GM18867 (cell line): Measurements from ENCODE around the gene DAB1.
"Not testable (repeated sequence)": the region's sequence is repeated elsewhere in the genome, so short reads cannot be mapped to it uniquely, and the experiment has no call there.

Experiments
- ATAC-seq: cut with Tn5 transposase; IDR thresholded peaks from one replicate; pipeline ENCODE4 v1.9.1; 2021; ENCODE audit warnings: mild to moderate bottlenecking, moderate library complexity; ENCODE audit not compliant: unreplicated experiment

DAB1 gene

GRCh38 chr1:57232500-57232899 is 191.4 kb downstream of the DAB1 start:
- ATAC-seq = no peak

DNA sequence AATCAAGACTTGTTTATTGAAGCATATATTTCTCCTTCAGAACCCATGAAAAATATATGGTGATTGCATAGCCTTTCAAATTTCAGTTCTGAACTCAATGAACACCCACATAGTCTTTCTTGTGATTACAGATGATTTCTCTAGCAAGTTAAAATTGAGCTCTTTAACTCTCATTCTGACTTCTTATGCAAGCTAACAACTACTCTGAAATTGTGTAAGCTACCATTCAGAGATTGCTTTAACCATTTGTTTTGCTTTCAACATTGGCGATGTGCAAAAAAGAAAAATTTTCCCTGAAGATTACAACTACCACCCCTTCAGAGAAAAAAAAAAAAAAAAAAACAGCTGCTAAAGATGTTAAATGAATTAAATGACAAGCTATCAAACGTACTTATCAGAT is 193.9 kb downstream of the DAB1 start:
- no peak for ATAC-seq

DNA sequence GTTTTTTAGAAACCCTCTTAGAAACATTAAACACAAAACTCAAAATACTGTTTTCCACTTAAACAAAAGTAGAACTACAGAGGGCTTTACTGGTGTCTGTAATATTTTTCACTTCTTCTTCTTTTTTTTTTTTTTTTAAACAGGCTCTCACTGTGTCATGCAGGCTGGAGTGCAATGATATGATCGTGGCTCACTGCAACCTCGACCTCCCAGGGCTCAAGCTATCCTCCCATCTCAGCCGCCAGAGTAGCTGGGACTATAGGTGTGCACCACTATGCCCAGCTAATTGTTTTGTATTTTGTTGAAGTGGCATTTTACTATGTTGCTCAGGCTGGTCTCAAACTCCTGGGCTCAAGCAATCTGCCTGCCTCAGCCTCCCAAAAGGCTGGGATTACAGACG is 194.8 kb downstream of the DAB1 start:
- no peak for ATAC-seq

DNA sequence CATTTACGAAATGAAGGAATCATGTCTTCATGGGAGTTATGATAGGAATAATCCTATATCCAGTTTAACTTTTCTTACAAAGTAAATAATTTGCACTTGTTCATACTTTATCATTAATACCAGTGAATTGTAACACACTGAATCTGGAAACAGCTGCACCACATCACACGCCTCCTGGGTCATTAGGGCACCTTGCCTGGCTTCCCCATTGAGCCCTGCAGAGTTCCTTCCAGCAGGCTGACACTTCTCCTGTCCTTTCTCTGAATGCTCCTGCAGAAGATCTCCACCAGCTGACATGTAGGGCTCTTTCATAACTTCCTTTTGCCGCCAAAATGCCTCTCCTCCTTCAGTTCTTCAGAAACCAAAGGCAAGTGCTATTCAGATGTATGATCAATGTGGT is 201.1 kb downstream of the DAB1 start:
- no peak for ATAC-seq

DNA sequence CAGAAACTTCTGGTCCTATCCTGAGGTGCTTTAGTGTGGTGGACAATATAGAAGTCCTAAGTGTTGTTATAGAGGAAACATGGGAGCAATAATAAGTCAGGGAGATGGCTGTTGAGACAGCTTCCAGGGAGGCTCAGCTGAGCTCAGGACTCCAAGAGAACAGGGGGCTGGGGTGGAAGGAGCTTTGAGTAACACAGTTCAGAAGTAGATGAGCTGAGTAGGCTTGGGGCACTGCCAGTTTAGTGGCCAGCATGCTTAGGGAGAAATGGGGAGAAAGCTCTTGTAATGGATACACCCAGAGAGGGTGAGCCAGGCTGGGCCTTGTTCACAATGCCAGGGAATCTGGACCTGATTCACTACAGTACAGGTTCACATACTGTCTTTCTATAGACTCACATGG is 201.6 kb downstream of the DAB1 start:
- ATAC-seq = no peak

DNA sequence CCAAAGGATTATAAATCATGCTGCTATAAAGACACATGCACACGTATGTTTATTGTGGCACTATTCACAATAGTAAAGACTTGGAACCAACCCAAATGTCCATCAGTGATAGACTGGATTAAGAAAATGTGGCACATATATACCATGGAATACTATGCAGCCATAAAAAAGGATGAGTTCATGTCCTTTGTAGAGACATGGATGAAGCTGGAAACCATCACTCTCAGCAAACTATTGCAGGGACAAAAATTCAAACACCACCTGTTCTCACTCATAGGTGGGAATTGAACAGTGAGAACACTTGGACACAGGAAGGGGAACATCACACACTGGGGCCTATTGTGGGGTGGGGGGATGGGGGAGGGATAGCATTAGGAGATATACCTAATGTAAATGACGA is 203.0 kb downstream of the DAB1 start:
- not testable (repeated sequence) for ATAC-seq

DNA sequence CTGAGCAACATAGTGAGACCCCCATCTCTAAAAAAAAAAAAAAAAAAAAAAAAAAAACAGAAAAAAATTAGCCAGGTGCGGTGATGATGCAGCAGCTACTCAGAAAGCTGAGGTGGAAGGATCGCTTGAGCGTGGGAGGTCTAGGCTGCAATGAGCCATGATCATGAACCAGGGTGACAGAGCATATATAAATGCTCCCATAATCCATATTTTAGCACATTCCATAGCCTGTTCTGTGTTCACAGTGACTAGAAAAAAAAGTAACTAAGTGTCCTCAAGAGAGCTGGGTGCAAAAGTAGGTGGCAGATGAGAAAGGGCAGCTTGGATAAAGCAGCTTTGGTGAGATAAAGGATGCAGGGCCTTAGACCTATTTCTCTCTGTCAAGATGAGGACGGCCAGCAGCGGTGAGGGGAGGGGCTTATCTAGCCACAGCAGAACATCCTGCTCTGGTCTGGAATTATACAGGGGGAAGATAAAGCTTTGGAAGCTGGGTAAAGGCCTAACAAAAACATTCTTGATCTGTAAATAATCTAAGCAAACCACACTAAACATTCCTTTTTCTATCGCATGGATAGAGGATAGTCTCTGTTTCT is 205.3 kb downstream of the DAB1 start:
- ATAC-seq = no peak

DNA sequence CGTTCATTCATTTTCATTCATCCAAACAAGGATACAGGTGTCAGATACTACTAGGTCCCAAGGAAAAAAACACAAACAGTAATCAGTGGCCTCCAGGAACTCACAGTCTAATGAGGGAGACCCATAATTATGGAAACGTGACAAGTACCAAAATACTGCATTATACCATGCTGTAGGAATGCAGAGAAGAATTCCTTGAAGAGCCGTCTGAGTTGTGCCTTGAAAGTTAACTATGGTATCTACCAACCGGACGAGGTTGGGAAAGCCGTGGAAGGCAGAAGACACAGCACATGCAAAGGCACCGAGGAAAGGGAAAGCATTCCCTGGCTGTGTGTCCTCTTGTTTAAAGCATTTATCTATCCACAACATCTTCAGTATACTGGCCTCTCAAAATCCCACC is 206.0 kb downstream of the DAB1 start:
- no peak for ATAC-seq

DNA sequence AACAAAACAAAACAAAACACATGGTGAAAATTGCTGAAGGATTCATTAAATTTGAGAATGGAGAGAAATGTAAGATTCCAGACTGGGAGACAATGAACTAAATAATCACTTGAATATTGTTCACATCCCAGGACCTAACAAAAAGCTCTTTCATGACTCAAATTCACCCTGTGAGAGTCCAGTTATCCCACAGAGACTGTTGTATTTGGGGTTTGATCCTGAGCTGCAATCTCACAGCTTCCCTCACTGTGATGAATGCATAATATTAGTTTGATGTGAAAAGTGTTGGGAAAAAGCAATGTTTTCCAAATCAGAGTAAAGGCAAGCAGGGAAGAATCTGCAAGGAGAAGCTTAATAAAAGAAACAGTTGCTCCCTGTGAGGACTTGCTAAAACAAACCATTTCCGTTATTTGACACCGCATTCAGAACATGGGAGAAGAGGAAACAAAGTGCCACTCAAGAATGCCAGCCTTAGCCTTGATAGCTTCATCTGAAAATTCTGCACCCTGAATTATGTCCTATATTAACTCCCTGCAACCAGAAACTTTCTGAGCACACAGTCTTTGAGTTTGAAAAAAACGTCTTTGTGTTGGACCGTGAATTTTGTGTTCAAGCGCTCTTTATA is 208.8 kb downstream of the DAB1 start:
- no peak for ATAC-seq

DNA sequence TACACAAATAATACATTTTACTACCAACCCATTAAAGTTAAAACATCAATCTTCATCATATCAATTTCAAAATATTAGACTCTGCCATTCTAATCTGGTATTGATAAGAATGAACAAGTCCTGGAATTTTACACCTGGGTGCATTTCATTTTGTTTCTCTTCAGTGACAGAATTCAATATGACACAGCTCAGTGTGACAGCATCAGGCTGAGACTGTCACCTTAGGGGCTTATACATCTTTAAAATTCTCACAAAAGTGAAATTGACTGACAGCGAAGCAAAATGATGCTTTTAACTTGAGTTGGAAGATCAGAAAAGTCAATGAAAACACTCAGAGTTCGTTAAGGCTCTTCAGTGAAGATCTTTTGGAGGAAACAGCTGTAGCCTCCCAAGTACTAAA is 213.0 kb downstream of the DAB1 start:
- ATAC-seq = no peak

- no peak for ATAC-seq
Observed at GRCh38 chr1:57209495-57209894, 214.4 kb downstream of the DAB1 start.

DNA sequence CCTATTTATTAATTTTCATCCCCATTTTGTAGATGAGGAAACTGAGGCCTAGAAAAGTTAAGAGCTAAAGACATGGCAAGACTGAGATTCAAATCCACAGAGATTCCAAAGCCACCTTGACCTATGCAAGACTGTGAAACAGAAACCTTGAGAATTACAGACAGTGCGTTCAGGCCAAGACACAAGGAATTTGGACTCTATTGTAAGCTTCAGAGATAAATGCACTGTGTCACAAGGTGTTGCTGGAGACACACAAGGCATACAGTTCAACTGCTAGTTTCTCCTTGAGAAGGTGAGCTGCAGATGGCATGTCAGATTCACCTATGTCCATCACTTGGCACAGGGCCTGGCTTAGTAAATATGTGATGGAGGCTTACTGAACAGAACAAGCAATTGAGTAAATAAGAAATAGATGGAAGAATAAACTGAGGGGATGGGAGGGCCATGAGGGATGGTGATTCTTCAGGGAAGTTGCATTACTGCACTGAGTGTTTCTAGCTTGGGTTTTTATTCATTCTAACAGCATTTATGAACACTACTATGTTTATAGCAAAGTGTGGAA is 215.0 kb downstream of the DAB1 start:
- ATAC-seq = no peak

DNA sequence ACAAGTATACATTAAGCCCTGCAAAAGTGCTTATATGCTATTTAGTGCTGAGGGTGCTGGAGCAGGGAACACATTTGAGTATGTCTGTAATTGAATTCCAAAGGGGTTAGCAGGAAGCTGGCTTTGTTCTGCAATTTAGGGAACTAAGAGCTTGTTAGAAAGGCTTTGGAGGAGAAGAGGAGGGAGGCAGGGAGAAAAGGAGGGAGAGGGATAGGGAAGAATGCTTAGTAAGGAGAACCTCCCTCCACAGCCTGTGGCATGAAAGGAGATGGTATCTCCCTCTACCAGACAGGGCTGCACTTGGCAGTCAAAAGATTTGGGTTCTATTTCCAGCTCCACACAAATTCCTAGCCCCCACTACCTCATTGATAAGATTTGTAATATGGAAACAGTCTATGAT is 217.8 kb downstream of the DAB1 start:
- ATAC-seq = no peak

GRCh38 chr1:57204942-57205787 is 218.7 kb downstream of the DAB1 start:
- no peak for ATAC-seq

- no peak for ATAC-seq
Observed at GRCh38 chr1:57204091-57204490, 219.8 kb downstream of the DAB1 start.

GRCh38 chr1:57202241-57202640 is 221.6 kb downstream of the DAB1 start:
- no peak for ATAC-seq

- ATAC-seq = no peak
Observed at GRCh38 chr1:57198912-57199311, 224.9 kb downstream of the DAB1 start.

GRCh38 chr1:57195436-57195941 is 228.4 kb downstream of the DAB1 start:
- no peak for ATAC-seq

DNA sequence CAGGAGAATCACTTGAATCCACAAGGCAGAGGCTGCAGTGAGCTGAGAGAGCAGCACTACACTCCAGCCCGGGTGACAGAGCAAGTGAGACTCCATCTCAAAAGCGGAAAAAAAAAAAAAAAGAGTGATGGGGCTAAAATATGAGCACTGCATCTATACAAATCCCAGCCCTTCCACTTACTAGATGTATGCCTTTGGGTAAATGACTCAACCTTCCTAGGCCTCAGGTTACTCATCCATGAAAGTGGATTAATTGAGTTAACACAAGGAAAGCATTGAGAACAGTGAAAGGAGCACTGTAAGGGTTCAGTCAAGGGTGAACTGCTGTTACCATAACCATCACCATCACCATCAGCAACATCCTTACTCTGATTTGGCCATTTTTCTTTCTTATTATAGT is 231.6 kb downstream of the DAB1 start:
- no peak for ATAC-seq

- ATAC-seq = no peak
Observed at GRCh38 chr1:57190898-57191297, 233.0 kb downstream of the DAB1 start.

DNA sequence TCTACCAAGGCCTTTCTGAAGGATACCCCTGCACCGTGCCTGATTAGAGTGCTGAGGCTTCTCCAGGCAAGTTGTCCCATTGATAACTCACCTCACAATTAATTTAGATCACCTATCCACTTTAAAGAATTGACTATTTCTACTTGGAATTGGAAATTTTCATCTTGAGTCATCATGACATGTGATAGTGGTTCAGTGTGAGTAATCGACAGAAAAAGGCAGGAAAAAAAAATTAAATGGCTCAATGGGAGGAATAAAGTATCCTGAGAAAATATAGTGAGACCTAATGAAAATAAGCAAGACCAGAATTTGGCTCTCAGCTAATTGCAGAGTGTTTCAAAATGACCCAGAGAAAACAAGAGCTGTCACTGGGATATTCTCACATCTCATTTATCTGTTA is 235.7 kb downstream of the DAB1 start:
- ATAC-seq = no peak

GRCh38 chr1:57186455-57186854 is 237.4 kb downstream of the DAB1 start:
- ATAC-seq = no peak
